Measurements from ENCODE around the gene IFNAR2.

The IFNAR2 gene

DNA sequence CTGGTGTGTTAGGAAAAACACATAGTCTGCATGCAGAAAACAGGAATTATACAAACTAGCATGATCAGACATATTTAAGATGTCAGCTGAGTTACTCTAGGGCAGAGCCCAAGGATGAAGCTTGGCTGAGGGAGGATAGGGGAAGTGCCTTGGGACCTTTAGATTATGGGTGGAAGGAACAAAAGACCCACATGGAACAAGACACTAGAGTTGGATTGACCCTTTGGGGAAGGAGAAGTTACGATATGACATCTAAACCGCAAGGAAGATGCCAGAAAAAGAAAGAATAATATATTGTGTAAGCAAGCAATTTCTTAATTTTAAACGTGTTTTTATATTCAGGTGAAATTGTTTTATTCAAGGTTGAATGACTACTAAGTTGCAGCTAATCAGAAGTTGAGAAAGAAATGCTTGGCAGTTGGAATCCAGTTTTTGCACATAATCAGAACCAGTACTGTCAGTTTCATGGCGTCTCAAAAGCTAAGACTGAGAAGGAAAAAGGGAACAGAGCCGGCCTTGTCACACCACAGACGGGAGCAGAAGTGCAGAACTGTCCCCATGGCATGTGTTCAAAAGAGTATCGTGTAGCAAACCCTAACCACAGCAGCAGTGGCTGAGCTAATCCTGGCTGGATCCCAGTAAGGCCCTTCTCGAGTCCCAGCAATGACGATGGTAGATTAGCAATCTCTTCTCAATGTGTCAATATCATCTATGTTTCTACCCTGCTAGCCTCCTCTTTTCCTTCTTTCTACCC is 31.2 kb upstream of the IFNAR2 start:
- H3K4me3 ChIP-seq (ENCODE audit: low read depth in 1 of 2, low read length in 2 of 2): no peak overlapping the region
- no peaks in the 10 kb centered on the region for H3K79me2 ChIP-seq (ENCODE audit: insufficient read depth, low read length)
- no peaks in the 10 kb centered on the region for H3K9me3 ChIP-seq (ENCODE audit: insufficient read depth, low read length, severe bottlenecking)
- H4K20me1 ChIP-seq (ENCODE audit: insufficient read depth, low read length): no peaks in the 10 kb centered on the region
- no peak overlapping the region for H3K27ac ChIP-seq (ENCODE audit: low read length)
- no peak overlapping the region for H3K9ac ChIP-seq (ENCODE audit: low read depth, low read length)
- no peak overlapping the region for H3K4me2 ChIP-seq (ENCODE audit: insufficient read depth, low read length)
- H2AFZ ChIP-seq (ENCODE audit: low read depth, low read length): no peak overlapping the region
- H3K4me1 ChIP-seq (ENCODE audit: insufficient read depth, low read length): peaks cover 10% of the 10 kb centered on the region
- ATAC-seq (ENCODE audit: insufficient read depth, low read depth): no peak
- TF ChIP-seq EZH2 (IDR thresholded peaks at IDR 0.05; ENCODE audit: borderline replicate concordance, low read depth, low read length, severe bottlenecking): no peak
- DNase-seq: no peak
- no peaks in the 10 kb centered on the region for H3K27me3 ChIP-seq (ENCODE audit: insufficient read depth, low read length, poor library complexity)
- no peaks in the 10 kb centered on the region for H3K36me3 ChIP-seq (ENCODE audit: insufficient read depth, low read length)

DNA sequence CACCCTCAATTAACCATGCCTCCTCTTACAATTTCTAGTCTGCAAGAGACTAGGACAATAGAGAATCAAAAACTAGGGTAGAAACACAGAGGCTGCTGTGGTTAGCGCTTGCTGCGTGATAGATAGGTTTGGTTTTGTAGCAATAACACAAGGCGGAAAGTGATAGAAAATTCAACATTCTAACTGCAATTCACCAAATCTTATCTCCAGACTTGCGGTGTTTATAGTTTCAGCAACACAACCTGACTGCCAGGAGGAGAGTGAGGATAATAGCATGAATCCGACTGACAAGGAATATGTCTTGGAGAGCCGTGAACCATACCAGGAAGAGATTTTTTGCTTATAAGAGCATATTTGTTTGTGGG is 30.7 kb upstream of the IFNAR2 start:
- no peak for ATAC-seq (ENCODE audit: insufficient read depth, low read depth)
- no peaks in the 10 kb centered on the region for H3K27me3 ChIP-seq (ENCODE audit: insufficient read depth, low read length, poor library complexity)
- H4K20me1 ChIP-seq (ENCODE audit: insufficient read depth, low read length): no peaks in the 10 kb centered on the region
- H3K27ac ChIP-seq (ENCODE audit: low read length): no peak overlapping the region
- H3K79me2 ChIP-seq (ENCODE audit: insufficient read depth, low read length): no peaks in the 10 kb centered on the region
- H3K36me3 ChIP-seq (ENCODE audit: insufficient read depth, low read length): no peaks in the 10 kb centered on the region
- H3K9me3 ChIP-seq (ENCODE audit: insufficient read depth, low read length, severe bottlenecking): no peaks in the 10 kb centered on the region
- peaks cover 10% of the 10 kb centered on the region for H3K4me1 ChIP-seq (ENCODE audit: insufficient read depth, low read length)
- H3K4me3 ChIP-seq (ENCODE audit: low read depth in 1 of 2, low read length in 2 of 2): no peak overlapping the region
- no peak overlapping the region for H3K9ac ChIP-seq (ENCODE audit: low read depth, low read length)
- no peak overlapping the region for H3K4me2 ChIP-seq (ENCODE audit: insufficient read depth, low read length)
- TF ChIP-seq EZH2 (IDR thresholded peaks at IDR 0.05; ENCODE audit: borderline replicate concordance, low read depth, low read length, severe bottlenecking): no peak
- TF ChIP-seq, protein P1, sequence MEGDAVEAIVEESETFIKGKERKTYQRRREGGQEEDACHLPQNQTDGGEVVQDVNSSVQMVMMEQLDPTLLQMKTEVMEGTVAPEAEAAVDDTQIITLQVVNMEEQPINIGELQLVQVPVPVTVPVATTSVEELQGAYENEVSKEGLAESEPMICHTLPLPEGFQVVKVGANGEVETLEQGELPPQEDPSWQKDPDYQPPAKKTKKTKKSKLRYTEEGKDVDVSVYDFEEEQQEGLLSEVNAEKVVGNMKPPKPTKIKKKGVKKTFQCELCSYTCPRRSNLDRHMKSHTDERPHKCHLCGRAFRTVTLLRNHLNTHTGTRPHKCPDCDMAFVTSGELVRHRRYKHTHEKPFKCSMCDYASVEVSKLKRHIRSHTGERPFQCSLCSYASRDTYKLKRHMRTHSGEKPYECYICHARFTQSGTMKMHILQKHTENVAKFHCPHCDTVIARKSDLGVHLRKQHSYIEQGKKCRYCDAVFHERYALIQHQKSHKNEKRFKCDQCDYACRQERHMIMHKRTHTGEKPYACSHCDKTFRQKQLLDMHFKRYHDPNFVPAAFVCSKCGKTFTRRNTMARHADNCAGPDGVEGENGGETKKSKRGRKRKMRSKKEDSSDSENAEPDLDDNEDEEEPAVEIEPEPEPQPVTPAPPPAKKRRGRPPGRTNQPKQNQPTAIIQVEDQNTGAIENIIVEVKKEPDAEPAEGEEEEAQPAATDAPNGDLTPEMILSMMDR (IDR thresholded peaks at IDR 0.05; ENCODE audit: borderline replicate concordance, extremely low read depth, low read length, poor library complexity, severe bottlenecking): no peak
- DNase-seq: no peak
- H2AFZ ChIP-seq (ENCODE audit: low read depth, low read length): no peak overlapping the region

DNA sequence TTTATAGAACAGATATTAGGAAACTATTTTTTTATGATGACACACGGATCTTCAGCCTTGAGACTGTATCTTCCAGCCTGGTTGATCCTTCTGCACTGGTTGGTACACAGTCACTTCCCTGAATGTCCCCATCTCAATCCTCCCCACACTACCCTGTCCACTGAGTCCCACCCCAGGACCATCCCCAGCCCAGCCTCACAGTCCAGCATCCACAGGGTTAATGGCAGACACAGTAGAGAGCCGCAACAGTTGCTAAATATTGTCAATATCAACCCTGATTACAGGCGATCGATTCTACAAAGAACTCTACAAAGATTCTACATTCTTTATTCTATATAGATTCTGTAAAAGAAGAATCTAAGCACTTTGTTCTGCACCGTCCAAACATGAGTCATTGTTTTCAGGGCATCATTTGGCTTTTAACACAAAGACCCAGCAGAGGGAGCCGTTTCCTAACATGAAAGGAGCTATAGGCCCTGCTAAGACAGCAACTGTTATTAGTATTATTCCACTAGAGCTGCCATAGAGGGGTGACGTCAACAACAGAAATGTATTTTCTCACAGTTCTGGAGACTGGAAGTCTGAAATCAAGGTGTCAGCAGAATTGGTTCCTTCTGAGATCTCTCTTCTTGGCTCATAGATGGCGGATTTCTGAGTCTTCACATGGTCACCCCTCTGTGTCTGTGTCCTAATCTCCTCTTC is 30.1 kb upstream of the IFNAR2 start:
- Histone ChIP-seq H3K9me3 (ENCODE audit: insufficient read depth, low read length, severe bottlenecking) (no peaks in the 10 kb centered on the region), H4K20me1 (ENCODE audit: insufficient read depth, low read length) (no peaks in the 10 kb centered on the region), H3K9ac (ENCODE audit: low read depth, low read length) (no peak overlapping the region), H3K4me3 (ENCODE audit: low read depth in 1 of 2, low read length in 2 of 2) (no peak overlapping the region), H3K36me3 (ENCODE audit: insufficient read depth, low read length) (no peaks in the 10 kb centered on the region), H2AFZ (ENCODE audit: low read depth, low read length) (peak overlapping the region; percentile 14; the same call in 1 of the 2 replicates), H3K27me3 (ENCODE audit: insufficient read depth, low read length, poor library complexity) (no peaks in the 10 kb centered on the region), H3K4me1 (ENCODE audit: insufficient read depth, low read length) (peaks cover 12% of the 10 kb centered on the region), H3K4me2 (ENCODE audit: insufficient read depth, low read length) (no peak overlapping the region), H3K79me2 (ENCODE audit: insufficient read depth, low read length) (no peaks in the 10 kb centered on the region), H3K27ac (ENCODE audit: low read length) (peak overlapping the region; percentile 59)
- no peak for TF ChIP-seq EZH2 (IDR thresholded peaks at IDR 0.05; ENCODE audit: borderline replicate concordance, low read depth, low read length, severe bottlenecking)
- TF ChIP-seq, protein P1 (IDR thresholded peaks at IDR 0.05; ENCODE audit: borderline replicate concordance, extremely low read depth, low read length, poor library complexity, severe bottlenecking): peak; percentile 94
- peak; percentile 85 for DNase-seq
- peak; percentile 94 for ATAC-seq (ENCODE audit: insufficient read depth, low read depth)

DNA sequence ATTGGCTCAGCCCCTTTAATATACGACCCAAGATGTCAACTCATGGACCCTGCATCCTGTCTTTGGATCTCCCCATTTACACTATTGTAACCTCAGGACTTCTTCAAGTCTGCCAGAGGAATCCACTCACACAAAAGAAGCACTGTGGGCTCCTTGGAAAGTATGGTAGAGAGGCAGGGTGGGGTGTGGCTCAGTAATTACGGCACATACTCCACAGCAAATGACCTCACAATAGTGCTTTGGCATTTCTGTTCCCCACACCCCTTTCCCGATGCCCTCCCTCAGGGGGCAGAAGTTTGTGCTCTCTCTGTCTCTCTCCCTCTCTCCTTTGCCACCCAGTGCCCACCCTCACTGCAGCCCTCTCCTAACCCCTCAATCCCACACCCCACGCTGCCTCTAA is 27.8 kb upstream of the IFNAR2 start:
- H3K79me2 ChIP-seq (ENCODE audit: insufficient read depth, low read length): no peaks in the 10 kb centered on the region
- ATAC-seq (ENCODE audit: insufficient read depth, low read depth): no peak

More for the DNA sequence above, 27.8 kb upstream of the IFNAR2 start:
- H3K4me1 ChIP-seq (ENCODE audit: insufficient read depth, low read length): peaks cover 23% of the 10 kb centered on the region
- no peak overlapping the region for H3K4me3 ChIP-seq (ENCODE audit: low read depth in 1 of 2, low read length in 2 of 2)
- H3K9ac ChIP-seq (ENCODE audit: low read depth, low read length): no peak overlapping the region
- H2AFZ ChIP-seq (ENCODE audit: low read depth, low read length): no peak overlapping the region
- TF ChIP-seq, protein P1 (IDR thresholded peaks at IDR 0.05; ENCODE audit: borderline replicate concordance, extremely low read depth, low read length, poor library complexity, severe bottlenecking): no peak
- TF ChIP-seq EZH2 (IDR thresholded peaks at IDR 0.05; ENCODE audit: borderline replicate concordance, low read depth, low read length, severe bottlenecking): no peak
- H4K20me1 ChIP-seq (ENCODE audit: insufficient read depth, low read length): no peaks in the 10 kb centered on the region
- H3K36me3 ChIP-seq (ENCODE audit: insufficient read depth, low read length): no peaks in the 10 kb centered on the region
- H3K27ac ChIP-seq (ENCODE audit: low read length): no peak overlapping the region
- H3K4me2 ChIP-seq (ENCODE audit: insufficient read depth, low read length): no peak overlapping the region
- no peaks in the 10 kb centered on the region for H3K27me3 ChIP-seq (ENCODE audit: insufficient read depth, low read length, poor library complexity)
- no peak for DNase-seq
- H3K9me3 ChIP-seq (ENCODE audit: insufficient read depth, low read length, severe bottlenecking): no peaks in the 10 kb centered on the region

Data from DND-41 (cell line).